ENCODE measurements around the gene SORBS1.
A peak's percentile ranks its signal among the peaks of the same experiment; 100 is the strongest.

SORBS1 gene

GRCh38 chr10:95561177-95561863 is at the start of gene SORBS1:
Gene SORBS1, minus strand, starts transcription at chr10:95561371. Its CDS starts 120,236 bp downstream, at chr10:95441135.
- DNase-seq: peak; percentile 98

DNA sequence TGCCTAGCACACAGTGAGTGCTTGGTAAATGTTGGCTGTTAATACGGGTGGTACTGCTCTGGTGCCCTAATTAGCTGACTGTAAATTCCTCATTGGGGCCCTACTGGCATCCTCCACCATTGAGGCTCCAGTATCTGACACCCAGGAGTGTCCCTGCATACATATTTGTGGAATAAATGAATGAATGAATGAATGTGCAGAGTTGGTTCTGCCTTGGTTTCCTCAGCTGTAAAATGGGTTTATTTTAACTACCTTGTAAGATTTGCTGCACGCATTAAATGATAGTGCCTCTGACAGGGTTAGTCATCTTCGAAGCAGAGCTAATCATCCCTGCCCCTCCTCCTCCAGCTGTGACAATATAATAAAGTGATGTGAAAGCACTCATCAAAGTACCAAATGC is 49.6 kb upstream of the SORBS1 start:
- DNase-seq: no peak

GRCh38 chr10:95606922-95607321 is 45.8 kb upstream of the SORBS1 start:
- no peak for DNase-seq

DNA sequence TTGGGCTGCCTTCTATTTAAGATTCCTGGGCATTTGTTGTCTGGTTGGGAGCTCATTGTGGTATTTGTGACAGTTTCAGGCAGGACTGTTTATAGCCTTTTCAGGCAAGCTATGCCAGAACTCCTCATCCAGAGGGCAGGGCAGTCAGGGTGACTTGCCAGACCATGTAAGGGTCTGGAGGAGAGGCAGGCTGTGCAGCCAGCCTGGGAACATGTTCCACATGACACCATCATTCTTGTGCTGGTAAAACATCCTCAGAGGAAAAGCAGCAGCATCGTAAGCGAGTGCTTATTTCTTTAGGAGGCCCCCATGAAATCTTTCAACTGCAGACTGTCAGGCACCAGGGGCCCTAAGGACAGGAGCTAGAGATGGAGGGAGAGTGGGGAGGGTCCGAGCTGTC is 44.0 kb upstream of the SORBS1 start:
- peak; percentile 19 for DNase-seq

DNA sequence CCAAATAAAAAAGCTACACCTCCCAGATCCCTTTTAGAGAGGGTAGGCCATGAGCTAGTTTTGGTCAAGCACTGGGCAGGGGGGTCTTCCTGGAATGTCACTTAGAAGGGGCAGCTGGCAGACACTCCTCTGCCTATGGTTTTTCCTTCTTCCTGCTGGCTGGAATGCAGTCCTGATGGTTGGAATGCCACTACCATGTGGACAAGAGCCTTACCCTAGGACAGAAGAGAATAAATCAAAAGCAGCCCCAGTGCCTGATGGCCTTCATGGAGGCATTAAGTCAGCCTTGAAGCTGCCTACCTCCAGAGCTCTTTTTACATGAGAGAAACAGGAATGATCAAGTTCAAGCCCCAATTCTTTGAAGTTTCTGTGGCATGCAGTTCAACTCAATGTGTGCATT is 43.5 kb upstream of the SORBS1 start:
- no peak for DNase-seq

- DNase-seq: no peak
These were observed 41.2 kb upstream of the SORBS1 start for GRCh38 chr10:95602382-95602781.

DNA sequence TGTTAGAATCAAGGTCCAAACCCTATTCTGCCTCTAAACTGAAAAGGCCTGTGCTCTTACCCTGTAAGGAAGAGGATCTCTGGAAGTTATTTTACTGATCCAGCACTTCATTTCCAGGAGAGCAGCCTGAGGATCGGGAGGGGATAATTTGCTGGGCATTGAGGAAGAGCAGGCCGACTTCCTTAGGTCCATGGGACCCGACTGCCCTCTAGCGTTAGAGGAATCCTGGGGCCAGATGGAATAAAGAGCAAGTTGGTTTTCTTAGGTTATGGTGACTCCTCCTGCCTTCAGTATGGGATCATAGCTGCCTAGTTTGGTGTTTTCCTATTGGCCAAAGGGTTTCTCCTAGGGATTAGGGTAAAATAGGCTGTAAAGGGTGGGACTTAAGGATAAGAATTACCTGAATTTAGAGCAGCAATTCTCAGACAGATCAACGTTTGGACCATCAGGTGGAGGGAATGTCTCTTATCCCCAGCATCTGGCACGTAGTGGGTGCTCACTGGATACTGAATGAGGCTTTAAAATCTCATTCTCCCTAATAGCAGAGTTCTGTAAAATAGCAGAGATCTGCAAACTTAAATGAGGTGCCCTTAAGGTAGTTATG is 40.0 kb upstream of the SORBS1 start:
- peak; percentile 90 for DNase-seq

DNA sequence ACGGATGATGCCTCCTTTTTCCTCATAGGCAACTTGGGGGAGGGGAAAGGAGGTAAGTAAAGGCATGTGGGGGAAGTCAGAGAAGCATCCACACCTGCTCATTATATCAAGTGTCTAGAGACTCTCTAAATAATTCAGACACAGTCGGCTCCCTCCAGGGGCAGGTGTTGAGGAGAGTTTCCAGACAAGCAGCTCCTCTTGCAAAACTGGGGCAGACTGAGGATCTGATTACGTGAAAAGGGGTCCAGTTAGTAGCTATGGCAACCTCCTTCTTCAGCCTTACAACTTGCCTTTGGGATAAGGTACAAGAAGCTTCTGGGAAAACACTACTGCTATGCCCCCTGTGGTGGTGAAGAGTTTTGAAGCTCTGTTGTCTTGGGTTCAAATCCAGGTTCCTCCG is 39.0 kb upstream of the SORBS1 start:
- DNase-seq: no peak

DNA sequence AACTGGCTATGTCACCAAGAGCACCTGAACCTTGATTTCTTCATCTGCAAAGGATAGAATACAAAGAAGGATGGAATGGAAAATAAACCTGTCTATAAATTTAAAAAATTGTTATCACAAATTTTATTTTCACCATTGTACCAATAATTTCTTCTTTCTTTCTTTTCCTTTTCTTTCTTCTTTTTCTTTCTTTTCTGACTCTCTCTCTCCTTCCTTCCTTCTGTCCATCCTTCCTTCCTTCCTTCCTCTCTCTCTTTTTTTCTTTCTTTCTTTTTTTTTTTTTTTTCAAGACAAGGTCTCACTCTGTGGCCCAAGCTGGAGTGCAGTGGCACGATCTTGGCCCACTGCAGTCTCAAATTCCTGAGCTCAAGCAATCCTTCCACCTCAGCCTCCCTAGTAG is 36.6 kb upstream of the SORBS1 start:
- DNase-seq: no peak

DNA sequence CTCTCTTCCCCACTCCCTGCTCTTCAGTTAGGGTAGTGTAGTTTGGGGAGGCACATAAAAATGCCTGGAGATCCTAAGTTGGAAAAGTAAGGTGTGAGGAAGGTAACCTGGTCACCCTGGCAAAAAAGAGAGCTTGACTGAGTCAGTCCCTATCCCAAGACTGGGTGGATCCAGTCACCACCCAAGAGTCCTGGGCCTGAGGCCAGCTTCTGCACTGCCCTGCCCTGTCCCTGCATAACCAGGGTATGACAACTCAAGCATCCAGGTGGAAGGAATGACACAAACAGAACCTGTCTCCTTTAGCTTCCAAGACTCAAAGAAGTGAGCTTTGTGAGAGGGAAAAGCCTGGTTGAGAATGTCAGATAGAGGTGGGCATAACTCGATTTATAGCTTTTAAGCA is 26.9 kb upstream of the SORBS1 start:
- no peak for DNase-seq

DNA sequence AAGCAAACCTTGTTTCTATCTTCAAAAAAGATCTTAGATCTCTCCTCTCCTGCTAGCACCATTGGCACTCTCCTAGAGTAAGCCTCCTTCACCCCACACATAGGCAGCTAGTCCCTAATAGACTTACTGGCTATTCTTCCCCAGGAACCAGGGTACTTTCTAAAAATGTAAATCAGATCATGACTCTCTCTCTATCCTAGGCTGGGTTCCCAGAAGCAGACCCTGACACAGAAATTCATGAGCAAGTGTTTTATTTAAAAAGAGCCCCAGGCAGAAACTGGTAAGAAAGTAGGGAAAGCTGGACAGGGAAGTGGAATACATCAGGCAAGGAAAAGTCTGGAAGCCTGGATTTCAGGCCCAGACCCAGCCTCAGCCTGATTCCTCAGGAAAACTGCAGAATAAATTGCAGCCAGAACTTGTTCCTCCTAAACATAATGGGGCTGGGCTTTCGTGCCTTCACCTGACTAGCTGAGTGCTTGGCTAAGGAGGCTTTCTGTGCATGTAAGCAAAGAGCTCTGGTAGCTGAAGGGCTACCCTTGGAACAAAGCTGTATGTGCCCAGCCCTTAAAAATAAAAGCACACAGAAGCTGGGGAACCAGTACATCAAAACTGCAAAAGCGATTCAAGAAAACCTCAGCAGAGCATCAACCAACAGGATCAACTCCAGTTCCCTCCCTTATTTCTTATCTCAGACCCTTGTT is 18.8 kb upstream of the SORBS1 start:
- no peak for DNase-seq

GRCh38 chr10:95579292-95579691 is 18.1 kb upstream of the SORBS1 start:
- DNase-seq: no peak

DNA sequence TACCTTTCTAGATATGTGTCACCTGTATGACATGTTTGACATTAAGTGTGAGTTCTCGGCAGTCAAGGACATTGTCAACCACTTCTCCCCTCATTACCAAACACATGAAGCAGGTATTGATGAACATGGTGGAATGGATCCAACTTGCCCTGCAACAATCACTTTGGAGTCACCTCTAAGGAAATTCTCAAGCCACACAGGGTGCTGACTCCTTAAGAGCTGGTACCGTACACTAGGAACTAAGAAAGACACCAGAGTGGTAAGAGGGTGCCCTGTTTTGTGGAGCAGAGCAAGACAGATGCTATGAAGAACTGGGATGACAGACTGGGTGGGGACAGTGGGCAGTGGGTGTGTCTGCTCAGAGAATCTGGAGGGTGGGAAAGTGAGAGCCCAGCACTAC is 17.4 kb upstream of the SORBS1 start:
- DNase-seq: no peak

GRCh38 chr10:95574649-95575365 is 13.6 kb upstream of the SORBS1 start:
- DNase-seq: no peak

GRCh38 chr10:95573964-95574604 is 12.9 kb upstream of the SORBS1 start:
- DNase-seq: no peak

DNA sequence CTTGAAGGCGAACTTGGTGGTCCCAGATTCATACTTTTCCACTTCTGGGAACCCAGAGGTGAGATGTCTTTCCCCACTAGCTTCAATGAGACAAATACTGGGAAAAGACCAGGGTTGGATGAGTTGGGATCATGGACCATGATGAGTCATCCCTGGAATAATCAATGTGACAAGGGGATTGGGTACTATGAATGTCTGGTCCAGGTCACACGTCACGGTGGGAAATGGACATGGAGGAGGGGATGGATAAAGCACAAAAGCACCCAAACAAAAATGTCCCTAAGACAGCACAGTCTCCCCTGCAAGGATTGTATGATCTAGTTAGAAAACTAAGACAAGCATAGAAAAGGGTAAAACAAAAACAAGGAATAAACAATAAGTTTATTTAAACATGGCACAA is 12.4 kb upstream of the SORBS1 start:
- DNase-seq: no peak

- no peak for DNase-seq
These were observed 11.1 kb upstream of the SORBS1 start for GRCh38 chr10:95572131-95572820.

GRCh38 chr10:95571390-95571789 is 10.2 kb upstream of the SORBS1 start:
- no peak for DNase-seq

GRCh38 chr10:95569368-95569767 is 8.2 kb upstream of the SORBS1 start:
- DNase-seq: no peak

GRCh38 chr10:95567903-95568630 is 6.9 kb upstream of the SORBS1 start:
- no peak for DNase-seq

DNA sequence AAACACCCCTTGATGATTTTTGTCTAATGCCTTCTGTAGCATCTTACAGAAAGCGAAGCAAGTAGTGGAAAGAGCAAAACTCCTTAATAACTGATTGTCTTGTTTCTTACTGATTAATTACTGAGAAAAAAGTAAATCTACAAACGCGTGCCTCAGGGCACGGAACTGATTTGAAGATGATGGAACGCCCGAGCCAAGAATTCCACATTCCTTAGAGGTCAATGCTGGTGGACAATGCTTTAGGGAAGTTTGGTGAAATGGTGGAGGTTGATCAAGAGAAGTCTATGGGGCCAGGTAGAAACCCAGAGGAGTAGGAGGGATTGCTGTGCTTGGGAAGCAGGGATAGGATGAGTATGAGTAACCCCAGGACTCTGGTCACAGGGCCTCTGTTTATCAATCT is 5.0 kb upstream of the SORBS1 start:
- DNase-seq: no peak

GRCh38 chr10:95565336-95565735 is 4.2 kb upstream of the SORBS1 start:
- DNase-seq: no peak

Data from right hindlimb (tissue), 1 donor.